Activated CD4-positive, alpha-beta T cell treated with anti-CD3 and anti-CD28 coated beads for 1 hour (primary cell): ENCODE measurements around the gene NDUFB7.

Experiments used
- DNase-seq: peaks from one replicate; pipeline ENCODE4 v3.0.0-alpha.2; 2020

The NDUFB7 gene

GRCh38 chr19:14519860-14520407, 51.9 kb downstream of the NDUFB7 start:
- no peak for DNase-seq

GRCh38 chr19:14519245-14519859, 52.5 kb downstream of the NDUFB7 start:
- DNase-seq: no peak

GRCh38 chr19:14517840-14518505, 53.9 kb downstream of the NDUFB7 start, which contains the start of gene DNAJB1:
DNAJB1 (minus strand) TSS chr19:14518397; CDS start chr19:14518349, 48 bp downstream.
- DNase-seq: peak; percentile 98

- DNase-seq: no peak
These were observed 54.4 kb downstream of the NDUFB7 start for GRCh38 chr19:14517446-14517839.

- no peak for DNase-seq
These were observed 55.0 kb downstream of the NDUFB7 start for GRCh38 chr19:14516746-14517438.
